Fibroblast of lung (primary cell): ENCODE results near the gene KRT8. TPM values are rescaled to one million over a fixed set of nuclear protein-coding genes. Genes with fewer than 3 reads are reported as not detected.
A peak's percentile ranks its signal among the peaks of the same experiment; 100 is the strongest.

Source experiments
- DNase-seq, 2 donors: peaks; one replicate each; pipeline versions ENCODE4 v3.0.0 to v3.0.0-alpha.2; 2010; ENCODE audit warnings: low read depth in 2 of 2
- H2AFZ ChIP-seq: 2 replicates; pipeline ENCODE4 v1.5.1; 2012; ENCODE audit warnings: low read length, control low read depth, inconsistent platforms
- H3K27ac ChIP-seq: 2 replicates; pipeline ENCODE4 v1.5.1; 2011; ENCODE audit warnings: low read length, control low read depth; ENCODE audit not compliant: insufficient read depth
- H3K27me3 ChIP-seq: 2 replicates; pipeline ENCODE4 v1.5.1; 2011; ENCODE audit warnings: mild to moderate bottlenecking, low read length; ENCODE audit not compliant: control insufficient read depth, insufficient read depth
- H3K36me3 ChIP-seq: 2 replicates; pipeline ENCODE4 v1.5.1; 2011; ENCODE audit warnings: low read length; ENCODE audit not compliant: control insufficient read depth, insufficient read depth
- H3K4me1 ChIP-seq: 2 replicates; pipeline ENCODE4 v1.5.1; 2011; ENCODE audit warnings: low read length; ENCODE audit not compliant: control insufficient read depth, insufficient read depth; ENCODE audit errors: extremely low read depth
- H3K4me2 ChIP-seq: 2 replicates; pipeline ENCODE4 v1.5.1; 2011; ENCODE audit warnings: low read length, control low read depth; ENCODE audit not compliant: insufficient read depth; ENCODE audit errors: extremely low read depth
- H3K4me3 ChIP-seq, 4 experiments: fragments of 200-600 bp in 1 of 4; sonication (generic) in 1 of 4; replicated peaks in 1 of 4; 2 replicates each; pipeline ENCODE4 v1.5.1; 2011 to 2016; ENCODE audit warnings: low read length in 4 of 4, low read depth in 3 of 4, mild to moderate bottlenecking in 3 of 4, control low read depth in 2 of 4, inconsistent platforms in 1 of 4, mixed read lengths in 1 of 4; ENCODE audit not compliant: insufficient read depth in 1 of 4; ENCODE audit errors: control extremely low read depth in 1 of 4
- H3K79me2 ChIP-seq: 2 replicates; pipeline ENCODE4 v1.5.1; 2012; ENCODE audit warnings: mild to moderate bottlenecking, low read length, inconsistent platforms; ENCODE audit not compliant: control insufficient read depth, insufficient read depth
- H3K9ac ChIP-seq: 2 replicates; pipeline ENCODE4 v1.5.1; 2011; ENCODE audit warnings: mild to moderate bottlenecking, low read length, control low read depth; ENCODE audit not compliant: insufficient read depth
- H3K9me3 ChIP-seq: 2 replicates; pipeline ENCODE4 v1.5.1; 2012; ENCODE audit warnings: low read depth, low read length; ENCODE audit not compliant: control insufficient read depth, insufficient read depth
- H4K20me1 ChIP-seq: 2 replicates; pipeline ENCODE4 v1.5.1; 2011; ENCODE audit warnings: low read length; ENCODE audit not compliant: control insufficient read depth, insufficient read depth; ENCODE audit errors: extremely low read depth
- CTCF ChIP-seq, 2 donors: IDR thresholded peaks in 1 of 2; conservative IDR thresholded peaks in 1 of 2; 1 replicate in 1 of 2; 2 replicates in 1 of 2; pipeline ENCODE4 v1.5.1; 2011 to 2012; ENCODE audit warnings: low read length in 2 of 2, control low read depth in 1 of 2, inconsistent platforms in 1 of 2, low read depth in 1 of 2, mild to moderate bottlenecking in 1 of 2
- EZH2 ChIP-seq: IDR thresholded peaks from 2 replicates; pipeline ENCODE4 v1.5.1; 2012; ENCODE audit warnings: low read length, control low read depth, mild to moderate bottlenecking; ENCODE audit errors: missing control alignments
- polyA plus RNA-seq, 2 donors: library from polyadenylated mRNA; depleted of rRNA in 1 of 2; stranded (reverse) in 1 of 2; unstranded in 1 of 2; fragments of >200 nt; gene quantifications; 2 replicates each; pipeline ENCODE4 v1.2.1, GENCODE V29; 2011 to 2012; ENCODE audit warnings: missing spikeins in 1 of 2
- total RNA-seq: library from RNA; depleted of rRNA; stranded (reverse); fragments of >200 nt; gene quantifications from 2 replicates; pipeline ENCODE4 v1.2.1, GENCODE V29; 2014

Gene KRT8
- total and polyA plus RNA-seq, 2 donors (not counting 1 experiment from before 2014, with no cell fraction given), result 0.66 to 16.3 TPM

GRCh38 chr12:52876372-52876771 lies 28.5 kb downstream of the KRT8 start:
- H4K20me1 ChIP-seq, result no peaks in the 10 kb centered on the region
- no peaks in the 10 kb centered on the region for H3K27me3 ChIP-seq
- no peak overlapping the region for H3K9ac ChIP-seq
- H3K27ac ChIP-seq, result no peak overlapping the region
- H3K36me3 ChIP-seq, result no peaks in the 10 kb centered on the region
- no peak overlapping the region for H3K4me3 ChIP-seq
- H3K4me2 ChIP-seq, result no peak overlapping the region
- no peak for DNase-seq
- H2AFZ ChIP-seq, result no peak overlapping the region
- TF ChIP-seq CTCF (conservative IDR thresholded peaks at IDR 0.05 in 1 of 2, IDR thresholded peaks at IDR 0.05 in 1 of 2; ENCODE audit: low read depth in 1 of 2, low read length in 2 of 2), result no peak
- no peak for TF ChIP-seq EZH2
- peaks cover 23% of the 10 kb centered on the region for H3K4me1 ChIP-seq
- no peaks in the 10 kb centered on the region for H3K79me2 ChIP-seq
- no peaks in the 10 kb centered on the region for H3K9me3 ChIP-seq

GRCh38 chr12:52874573-52875435 lies 30.1 kb downstream of the KRT8 start:
- Histone ChIP-seq H3K4me1 (peaks cover 34% of the 10 kb centered on the region), H3K9ac (peak overlapping the region; percentile 65), H3K4me2 (peak overlapping the region; percentile 46), H3K36me3 (no peaks in the 10 kb centered on the region), H3K79me2 (no peaks in the 10 kb centered on the region), H4K20me1 (no peaks in the 10 kb centered on the region), H3K27me3 (no peaks in the 10 kb centered on the region), H3K4me3 (peak overlapping the region in 2 of 4 experiments; percentile 4 to 37), H3K27ac (peak overlapping the region; percentile 83), H3K9me3 (no peaks in the 10 kb centered on the region), H2AFZ (peak overlapping the region; percentile 58)
- TF ChIP-seq CTCF (conservative IDR thresholded peaks at IDR 0.05 in 1 of 2, IDR thresholded peaks at IDR 0.05 in 1 of 2; ENCODE audit: low read depth in 1 of 2, low read length in 2 of 2) (no peak), EZH2 (no peak)
- no peak for DNase-seq

- DNase-seq, result peak; percentile 88 to 92
- Histone ChIP-seq H3K27me3 (no peaks in the 10 kb centered on the region), H3K79me2 (no peaks in the 10 kb centered on the region), H3K4me3 (peak overlapping the region; percentile 5 to 57 (median 28)), H3K27ac (peak overlapping the region; percentile 83), H2AFZ (peak overlapping the region; percentile 58), H3K9ac (peak overlapping the region; percentile 65), H3K9me3 (no peaks in the 10 kb centered on the region), H3K4me1 (peaks cover 34% of the 10 kb centered on the region), H4K20me1 (no peaks in the 10 kb centered on the region), H3K36me3 (no peaks in the 10 kb centered on the region), H3K4me2 (peak overlapping the region; percentile 91)
- no peak for TF ChIP-seq CTCF (conservative IDR thresholded peaks at IDR 0.05 in 1 of 2, IDR thresholded peaks at IDR 0.05 in 1 of 2; ENCODE audit: low read depth in 1 of 2, low read length in 2 of 2)
- no peak for TF ChIP-seq EZH2
Observed at GRCh38 chr12:52873832-52874572, 30.9 kb downstream of the KRT8 start.
